Neural crest cell (in vitro differentiated cells): ENCODE results near the gene KCTD8. TPM values are rescaled to one million over a fixed set of nuclear protein-coding genes. Genes with fewer than 3 reads are reported as not detected.

Experiments
- DNase-seq: peaks from one replicate; pipeline ENCODE4 v3.0.0; 2021; ENCODE audit warnings: low read depth, mixed read lengths, low spot score
- H3K27ac Mint-ChIP-seq: one replicate; pipeline ENCODE4 v1.8.0; 2021; ENCODE audit warnings: mild to moderate bottlenecking, mixed read lengths; ENCODE audit not compliant: unreplicated experiment
- H3K27me3 Mint-ChIP-seq: 2 replicates; pipeline ENCODE4 v1.8.0; 2021; ENCODE audit warnings: low read depth, mild to moderate bottlenecking, mixed read lengths
- H3K36me3 Mint-ChIP-seq: 2 replicates; pipeline ENCODE4 v1.8.0; 2021; ENCODE audit warnings: low read depth, mild to moderate bottlenecking, mixed read lengths
- H3K4me1 Mint-ChIP-seq: 2 replicates; pipeline ENCODE4 v1.8.0; 2021; ENCODE audit warnings: mixed read lengths
- H3K4me3 Mint-ChIP-seq: one replicate; pipeline ENCODE4 v1.8.0; 2021; ENCODE audit warnings: mild to moderate bottlenecking, mixed read lengths
- H3K9me3 Mint-ChIP-seq: 2 replicates; pipeline ENCODE4 v1.8.0; 2021; ENCODE audit warnings: mixed read lengths
- total RNA-seq: library from RNA; stranded (reverse); gene quantifications from 2 replicates; pipeline ENCODE4 v1.2.1, GENCODE V29; 2021
- TF ChIP-seq, protein P1 (sequence below): fragments of 200-600 bp; sonication (generic); conservative IDR thresholded peaks from 2 replicates; pipeline ENCODE4 v1.5.0; 2021; ENCODE audit warnings: antibody characterized with exemption, mild to moderate bottlenecking

The KCTD8 gene
- total RNA-seq, 1 donor from 2014 or later, result not detected

DNA sequence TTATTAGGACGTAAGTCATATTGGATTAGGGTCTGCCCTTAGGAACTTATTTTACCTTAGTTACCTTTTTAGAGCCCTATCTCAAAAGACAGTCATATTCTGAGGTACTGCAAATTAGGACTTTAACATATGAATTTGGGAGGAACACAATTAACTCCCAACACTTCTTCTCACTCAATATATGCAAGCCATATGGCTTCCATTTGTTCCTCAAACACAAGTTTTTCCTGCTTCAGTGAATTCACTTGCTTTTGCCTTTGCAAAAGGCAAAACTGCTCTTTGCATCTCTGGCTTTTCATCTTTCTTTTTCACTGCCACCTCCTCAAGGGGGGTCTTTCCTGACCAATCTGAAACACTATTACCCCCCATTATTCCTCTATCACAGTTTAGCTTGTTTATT, 220.3 kb downstream of the KCTD8 start:
- H3K9me3 Mint-ChIP-seq, result peaks cover 2% of the 10 kb centered on the region
- no peak overlapping the region for H3K27ac Mint-ChIP-seq
- H3K4me3 Mint-ChIP-seq, result no peak overlapping the region
- TF ChIP-seq, protein P1, sequence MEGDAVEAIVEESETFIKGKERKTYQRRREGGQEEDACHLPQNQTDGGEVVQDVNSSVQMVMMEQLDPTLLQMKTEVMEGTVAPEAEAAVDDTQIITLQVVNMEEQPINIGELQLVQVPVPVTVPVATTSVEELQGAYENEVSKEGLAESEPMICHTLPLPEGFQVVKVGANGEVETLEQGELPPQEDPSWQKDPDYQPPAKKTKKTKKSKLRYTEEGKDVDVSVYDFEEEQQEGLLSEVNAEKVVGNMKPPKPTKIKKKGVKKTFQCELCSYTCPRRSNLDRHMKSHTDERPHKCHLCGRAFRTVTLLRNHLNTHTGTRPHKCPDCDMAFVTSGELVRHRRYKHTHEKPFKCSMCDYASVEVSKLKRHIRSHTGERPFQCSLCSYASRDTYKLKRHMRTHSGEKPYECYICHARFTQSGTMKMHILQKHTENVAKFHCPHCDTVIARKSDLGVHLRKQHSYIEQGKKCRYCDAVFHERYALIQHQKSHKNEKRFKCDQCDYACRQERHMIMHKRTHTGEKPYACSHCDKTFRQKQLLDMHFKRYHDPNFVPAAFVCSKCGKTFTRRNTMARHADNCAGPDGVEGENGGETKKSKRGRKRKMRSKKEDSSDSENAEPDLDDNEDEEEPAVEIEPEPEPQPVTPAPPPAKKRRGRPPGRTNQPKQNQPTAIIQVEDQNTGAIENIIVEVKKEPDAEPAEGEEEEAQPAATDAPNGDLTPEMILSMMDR, result no peak
- no peaks in the 10 kb centered on the region for H3K4me1 Mint-ChIP-seq
- H3K27me3 Mint-ChIP-seq, result peaks cover 3% of the 10 kb centered on the region
- DNase-seq, result no peak
- H3K36me3 Mint-ChIP-seq, result peaks cover 2% of the 10 kb centered on the region

DNA sequence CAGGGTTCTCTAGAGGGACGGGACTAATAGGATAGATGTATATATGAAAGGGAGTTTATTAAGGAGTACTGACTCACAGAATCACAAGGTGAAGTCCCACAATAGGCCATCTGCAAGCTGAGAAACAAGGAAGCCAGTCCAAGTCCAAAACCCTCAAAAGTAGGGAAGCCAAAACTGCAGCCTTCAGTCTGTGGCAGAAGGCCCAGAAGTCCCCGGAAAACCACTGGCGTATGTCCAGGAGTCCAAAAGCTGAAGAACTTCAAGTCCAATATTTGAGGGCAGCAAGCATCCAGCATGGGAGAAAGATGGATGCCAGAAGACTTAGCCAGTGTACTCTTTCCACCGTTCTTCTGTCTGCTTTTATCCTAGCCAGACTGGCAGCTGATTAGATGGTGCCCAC, 227.2 kb downstream of the KCTD8 start:
- Mint-ChIP-seq H3K27me3 (no peaks in the 10 kb centered on the region), H3K9me3 (peaks cover 2% of the 10 kb centered on the region), H3K4me1 (no peaks in the 10 kb centered on the region), H3K4me3 (no peak overlapping the region), H3K27ac (no peak overlapping the region), H3K36me3 (peaks cover 2% of the 10 kb centered on the region)
- DNase-seq, result no peak
- TF ChIP-seq, protein P1, result no peak

DNA sequence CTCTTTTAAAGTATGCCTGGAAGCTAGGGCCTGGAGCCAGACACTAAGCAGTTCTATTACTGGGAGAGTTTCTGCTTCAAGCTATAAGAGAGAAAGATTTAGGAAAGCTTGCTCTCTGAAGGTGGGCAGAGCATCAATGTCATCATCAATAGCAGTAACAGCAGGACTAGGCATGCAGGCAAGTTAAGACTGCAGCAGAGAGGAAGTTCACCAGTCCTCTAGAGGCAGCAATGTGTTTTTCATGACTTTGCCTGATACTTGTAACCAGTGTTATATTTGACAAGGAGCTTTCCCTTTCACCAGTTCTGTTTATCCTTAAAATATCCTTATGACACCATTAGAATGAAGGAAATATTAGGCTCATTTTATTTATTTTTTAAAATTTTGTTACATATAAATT, 237.9 kb downstream of the KCTD8 start:
- TF ChIP-seq, protein P1, result peak; percentile 24
- no peaks in the 10 kb centered on the region for H3K9me3 Mint-ChIP-seq
- no peak overlapping the region for H3K27ac Mint-ChIP-seq
- no peak for DNase-seq
- H3K27me3 Mint-ChIP-seq, result peaks cover 3% of the 10 kb centered on the region
- H3K4me3 Mint-ChIP-seq, result no peak overlapping the region
- H3K4me1 Mint-ChIP-seq, result no peaks in the 10 kb centered on the region
- no peaks in the 10 kb centered on the region for H3K36me3 Mint-ChIP-seq

DNA sequence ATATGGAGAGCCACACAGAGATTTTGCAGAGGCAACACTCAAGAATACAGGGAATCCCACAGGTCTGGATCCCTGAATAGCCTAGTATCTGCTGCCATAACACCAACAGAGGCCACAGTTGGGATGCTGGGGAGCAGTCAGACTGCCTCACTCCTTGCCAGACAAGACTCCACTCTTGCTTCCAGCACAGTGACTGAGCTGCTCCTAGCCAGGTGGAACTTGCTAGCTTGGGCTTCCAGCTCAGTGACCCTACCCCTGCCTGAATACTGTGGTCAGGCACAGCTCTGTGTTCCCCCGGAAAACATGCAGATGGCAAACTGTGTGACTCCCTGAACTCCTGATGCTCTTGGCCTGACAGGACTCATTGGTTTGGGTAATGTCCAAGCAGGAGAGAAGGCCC, 251.8 kb downstream of the KCTD8 start:
- H3K9me3 Mint-ChIP-seq, result peaks cover 7% of the 10 kb centered on the region
- H3K27ac Mint-ChIP-seq, result no peak overlapping the region

DNA sequence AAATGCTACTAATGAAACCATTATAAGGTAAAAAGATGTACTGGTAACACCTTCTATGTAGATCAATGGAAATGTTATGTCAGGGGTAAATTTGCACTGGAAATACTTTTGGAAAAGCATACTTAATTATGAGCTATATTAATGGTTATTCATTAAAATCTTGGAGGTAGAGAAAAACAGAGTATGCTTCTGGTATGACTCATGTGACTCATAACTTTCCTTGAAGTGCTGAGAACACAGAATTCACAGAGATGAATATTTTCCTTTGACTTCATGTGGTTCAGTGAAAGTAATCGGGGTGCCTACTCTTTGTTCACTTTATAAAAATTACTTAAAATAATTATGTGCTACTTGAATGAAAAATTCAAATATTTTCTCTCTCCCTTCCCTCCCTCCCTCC, 254.2 kb downstream of the KCTD8 start:
- TF ChIP-seq, protein P1, result no peak
- H3K36me3 Mint-ChIP-seq, result no peaks in the 10 kb centered on the region
- no peaks in the 10 kb centered on the region for H3K4me1 Mint-ChIP-seq
- H3K4me3 Mint-ChIP-seq, result no peak overlapping the region
- DNase-seq, result no peak
- H3K27me3 Mint-ChIP-seq, result no peaks in the 10 kb centered on the region
- no peaks in the 10 kb centered on the region for H3K9me3 Mint-ChIP-seq
- H3K27ac Mint-ChIP-seq, result no peak overlapping the region

More for the DNA sequence above, 251.8 kb downstream of the KCTD8 start:
- no peak for DNase-seq
- H3K36me3 Mint-ChIP-seq, result no peaks in the 10 kb centered on the region
- no peaks in the 10 kb centered on the region for H3K27me3 Mint-ChIP-seq
- H3K4me3 Mint-ChIP-seq, result no peak overlapping the region
- TF ChIP-seq, protein P1, result no peak
- no peaks in the 10 kb centered on the region for H3K4me1 Mint-ChIP-seq

DNA sequence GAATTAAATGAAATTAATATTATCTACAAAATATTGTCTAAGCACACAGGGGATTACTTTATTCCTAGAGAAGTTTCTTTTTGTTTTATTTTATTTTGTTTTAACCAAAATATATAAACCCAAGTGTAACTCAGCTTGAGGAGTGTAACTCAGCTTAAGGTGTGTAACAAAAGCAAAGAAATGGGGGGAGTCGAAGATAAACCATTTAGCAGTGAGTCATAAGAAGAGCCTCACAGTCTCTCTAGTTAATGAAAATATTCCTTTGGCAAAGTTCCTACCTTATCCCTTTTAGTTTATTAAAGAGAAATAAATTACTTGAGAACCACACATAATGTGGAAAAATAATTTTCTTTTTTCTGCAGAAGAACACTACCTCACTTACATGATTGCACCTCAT, 261.8 kb downstream of the KCTD8 start:
- H3K27ac Mint-ChIP-seq, result no peak overlapping the region
- H3K4me1 Mint-ChIP-seq, result no peaks in the 10 kb centered on the region
- H3K27me3 Mint-ChIP-seq, result no peaks in the 10 kb centered on the region
- no peak overlapping the region for H3K4me3 Mint-ChIP-seq
- TF ChIP-seq, protein P1, result no peak
- DNase-seq, result no peak
- H3K9me3 Mint-ChIP-seq, result no peaks in the 10 kb centered on the region
- H3K36me3 Mint-ChIP-seq, result no peaks in the 10 kb centered on the region
